ENCODE data around the gene PHACTR3.
"Not testable (repeated sequence)": the region's sequence is repeated elsewhere in the genome, so short reads cannot be mapped to it uniquely, and the experiment has no call there.

Gene PHACTR3

GRCh38 chr20:59603781-59604541 lies at the start of gene PHACTR3:
TSS of gene PHACTR3 (plus strand) at chr20:59604540. CDS start at chr20:59605015, 475 bp downstream.
- DNase-seq (ENCODE audit: low read depth): no peak

DNA sequence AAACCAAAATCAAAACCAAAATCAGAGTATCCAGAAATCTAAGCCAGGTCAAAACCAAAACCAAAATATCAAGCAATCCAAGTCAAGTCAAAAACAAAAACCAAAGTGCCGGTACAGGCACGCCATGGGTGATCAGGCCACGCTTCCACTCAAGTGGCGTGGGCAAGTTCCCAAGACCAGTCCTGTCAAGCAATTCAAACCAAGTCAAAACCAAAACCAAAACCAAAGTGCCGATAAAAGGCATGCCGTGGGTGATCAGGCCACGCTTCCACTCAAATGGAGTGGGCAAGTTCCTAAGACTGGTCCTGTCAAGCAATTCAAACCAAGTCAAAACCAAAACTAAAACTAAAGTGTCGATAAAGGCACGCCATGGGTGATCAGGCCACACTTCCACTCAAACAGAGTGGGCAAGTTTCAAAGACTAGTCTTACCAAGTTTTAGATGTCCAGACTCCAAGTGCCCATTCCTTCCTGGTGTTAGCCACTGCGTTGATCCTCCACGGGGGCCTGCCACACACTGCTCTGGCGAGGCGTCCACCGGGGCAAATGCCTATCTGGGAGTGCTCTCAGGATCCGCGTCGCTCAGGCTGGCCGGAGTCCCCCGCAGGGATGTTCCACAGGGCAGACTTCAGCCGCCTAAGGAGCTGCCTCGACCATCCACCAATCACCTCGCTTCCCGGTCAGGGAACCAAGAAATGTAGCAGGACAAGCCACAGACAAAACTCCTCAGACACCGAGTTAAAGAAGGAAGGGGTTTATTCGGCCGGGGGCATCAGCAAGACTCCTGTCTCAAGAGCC lies 46.4 kb upstream of the PHACTR3 start:
- not testable (repeated sequence) for DNase-seq (ENCODE audit: low read depth)

GRCh38 chr20:59559024-59559817 lies 45.1 kb upstream of the PHACTR3 start:
- DNase-seq (ENCODE audit: low read depth): no peak

GRCh38 chr20:59559863-59560262 lies 44.5 kb upstream of the PHACTR3 start:
- DNase-seq (ENCODE audit: low read depth): no peak

GRCh38 chr20:59560588-59561227 lies 43.6 kb upstream of the PHACTR3 start:
- DNase-seq (ENCODE audit: low read depth): no peak

GRCh38 chr20:59561228-59561605 lies 43.1 kb upstream of the PHACTR3 start:
- no peak for DNase-seq (ENCODE audit: low read depth)

GRCh38 chr20:59561614-59562277 lies 42.6 kb upstream of the PHACTR3 start:
- no peak for DNase-seq (ENCODE audit: low read depth)

- DNase-seq (ENCODE audit: low read depth): no peak
Observed at GRCh38 chr20:59564171-59564570, 40.2 kb upstream of the PHACTR3 start.

- DNase-seq (ENCODE audit: low read depth): no peak
Observed at GRCh38 chr20:59564943-59565342, 39.4 kb upstream of the PHACTR3 start.

DNA sequence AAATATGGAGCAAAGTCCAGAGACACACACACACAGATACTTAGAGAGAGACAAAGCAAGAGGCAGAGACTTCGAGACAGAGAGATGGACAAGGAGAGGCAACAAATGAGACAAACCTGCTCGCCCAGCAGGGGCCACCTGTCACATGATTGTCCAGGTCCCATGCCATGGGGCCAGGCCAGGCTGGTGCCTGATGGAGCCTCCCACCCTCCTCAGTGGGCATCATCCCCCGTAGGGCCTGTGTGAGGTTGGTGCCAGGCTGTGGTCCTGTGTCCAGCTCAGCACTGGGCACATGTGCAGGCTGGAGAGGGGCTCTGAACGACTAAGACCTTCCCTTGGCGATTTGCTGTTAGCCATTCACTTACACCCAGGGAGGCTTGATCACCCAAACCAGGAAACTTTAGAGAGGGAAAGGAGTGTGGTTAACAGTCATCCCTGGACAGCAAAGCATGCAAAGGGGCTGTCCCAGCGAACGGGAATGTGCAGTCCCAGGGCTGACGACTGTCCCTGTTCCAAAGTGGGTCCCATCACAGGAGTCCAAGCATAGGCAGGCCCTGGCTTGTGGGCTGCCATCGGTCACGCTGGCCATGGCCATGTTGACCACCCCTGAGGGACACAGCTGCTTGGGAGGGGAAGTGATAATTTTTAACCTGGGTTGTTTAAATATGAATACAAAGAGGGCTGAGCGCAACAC lies 38.4 kb upstream of the PHACTR3 start:
- no peak for DNase-seq (ENCODE audit: low read depth)

DNA sequence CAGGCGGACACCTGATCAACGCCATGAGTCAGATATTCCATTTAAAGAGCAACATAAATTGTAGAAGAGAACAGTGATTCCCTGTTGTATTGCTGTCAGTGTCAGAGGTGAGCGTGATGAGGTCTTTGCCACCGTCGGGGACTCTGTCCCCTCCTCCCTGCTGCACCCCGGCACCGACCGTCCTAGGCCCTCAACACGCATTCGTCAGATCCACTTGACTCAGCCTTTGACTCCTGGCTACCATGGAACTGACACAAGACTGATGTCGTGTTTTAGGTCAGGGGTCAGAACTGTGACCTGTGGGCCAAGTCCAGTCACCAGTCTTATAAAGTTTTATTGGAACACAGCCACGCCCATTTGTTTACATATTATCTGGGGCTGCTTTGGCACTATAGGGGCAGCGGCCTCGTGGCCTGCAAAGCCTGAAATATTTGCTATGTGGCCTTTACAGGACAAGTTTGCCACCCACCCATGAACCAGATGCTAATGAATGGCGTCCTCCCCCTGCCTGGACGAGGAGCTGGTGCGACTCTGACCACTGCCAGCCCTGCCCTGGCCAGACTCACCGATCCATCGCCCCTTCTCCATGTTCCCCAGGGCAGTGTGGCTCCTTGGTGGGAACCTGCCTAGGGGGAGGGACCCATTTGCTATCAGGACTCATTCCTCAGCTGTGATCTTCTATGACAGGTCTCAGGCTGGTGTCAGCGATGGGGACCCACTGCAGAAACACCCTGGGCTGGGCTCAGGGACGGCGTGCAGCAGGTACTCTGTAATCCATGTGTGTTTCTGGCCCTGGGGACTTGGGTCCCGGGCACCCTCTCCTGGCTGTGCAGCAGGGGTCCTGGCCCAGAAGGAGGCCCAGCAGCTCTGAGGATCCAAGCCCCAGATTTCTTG lies 37.5 kb upstream of the PHACTR3 start:
- DNase-seq (ENCODE audit: low read depth): no peak

- DNase-seq (ENCODE audit: low read depth): no peak
Observed at GRCh38 chr20:59567585-59568508, 36.5 kb upstream of the PHACTR3 start.

DNA sequence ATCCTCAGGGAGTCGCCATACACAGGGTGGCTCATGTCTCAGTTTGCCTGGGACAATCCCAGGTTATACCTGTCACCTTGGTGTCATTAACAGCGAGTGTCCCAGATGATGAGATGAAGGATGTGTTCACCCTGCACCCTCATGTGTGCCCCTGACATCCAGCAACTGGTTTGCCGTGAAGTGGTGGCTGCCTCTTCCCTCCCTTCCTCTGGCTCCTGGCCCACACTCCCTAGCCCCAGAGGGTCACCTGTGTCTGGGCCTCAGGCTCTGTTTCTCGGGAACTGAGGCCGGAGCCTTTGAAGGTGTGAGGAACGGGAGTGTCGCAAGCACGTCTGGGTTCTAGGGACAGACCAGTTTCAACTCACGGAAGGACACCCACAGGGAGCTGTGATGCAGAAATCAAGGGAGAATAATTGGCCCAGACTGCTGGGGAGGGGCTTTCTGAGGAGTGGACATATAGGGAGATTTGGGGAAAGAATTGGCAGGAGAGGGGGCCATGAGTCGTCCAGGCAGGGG lies 35.8 kb upstream of the PHACTR3 start:
- no peak for DNase-seq (ENCODE audit: low read depth)

GRCh38 chr20:59569305-59569704 lies 35.0 kb upstream of the PHACTR3 start:
- DNase-seq (ENCODE audit: low read depth): no peak

GRCh38 chr20:59571151-59571550 lies 33.2 kb upstream of the PHACTR3 start:
- no peak for DNase-seq (ENCODE audit: low read depth)

DNA sequence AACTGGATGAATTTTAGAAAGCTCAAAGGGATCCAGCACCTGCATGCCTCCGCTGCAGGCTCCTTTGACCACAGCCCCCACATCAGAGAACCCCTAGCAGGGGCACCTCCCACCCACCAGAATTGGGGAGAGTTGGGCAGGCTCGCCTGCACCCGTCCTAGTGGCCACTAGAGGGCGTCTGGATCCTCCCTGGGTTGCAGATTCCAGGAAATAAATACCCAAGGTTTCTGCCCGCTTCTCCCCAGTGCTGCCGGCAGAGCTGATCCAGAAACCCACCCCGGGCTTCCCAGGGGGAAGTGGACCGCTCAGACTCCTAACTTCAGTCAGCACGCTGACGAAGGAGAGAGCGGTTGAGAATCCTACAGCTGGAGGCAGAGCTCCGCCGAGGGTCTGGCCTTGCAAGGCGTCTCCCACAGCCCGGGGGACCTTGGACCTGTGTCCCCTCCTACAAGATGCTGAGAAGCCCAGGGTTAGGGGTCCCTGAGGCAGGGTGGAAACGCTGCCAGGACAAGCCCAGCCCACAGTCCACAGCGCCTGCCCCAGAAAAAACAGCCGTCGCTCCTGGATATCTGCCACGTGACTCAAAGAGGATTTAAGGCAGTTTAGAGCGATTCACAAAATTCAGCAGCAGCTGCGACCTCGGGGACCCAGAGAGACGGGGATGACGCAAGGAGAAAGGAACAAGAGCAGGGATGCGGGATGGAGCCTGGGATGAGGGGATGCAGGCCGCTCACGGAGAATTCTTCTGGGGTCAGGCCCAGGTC lies 32.6 kb upstream of the PHACTR3 start:
- DNase-seq (ENCODE audit: low read depth): no peak

DNA sequence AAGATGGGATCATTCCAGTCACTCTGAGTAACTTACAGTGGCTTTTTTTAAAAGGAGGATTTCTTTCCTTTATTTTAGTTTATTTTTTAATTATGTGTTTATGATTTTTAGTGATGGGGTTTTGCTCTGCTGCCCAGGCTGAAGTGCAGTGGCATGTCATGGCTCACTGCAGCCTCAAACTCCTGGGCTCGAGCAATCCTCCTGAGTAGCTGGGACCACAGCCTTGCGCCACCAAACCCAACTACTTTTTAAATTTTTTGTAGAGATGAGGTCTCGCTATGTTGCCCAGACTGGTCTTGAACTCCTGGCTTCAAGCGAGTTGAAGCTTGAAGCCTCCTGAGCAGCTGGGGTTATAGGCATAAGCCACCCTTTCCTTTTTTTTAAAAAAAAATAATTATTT lies 31.8 kb upstream of the PHACTR3 start:
- DNase-seq (ENCODE audit: low read depth): no peak

DNA sequence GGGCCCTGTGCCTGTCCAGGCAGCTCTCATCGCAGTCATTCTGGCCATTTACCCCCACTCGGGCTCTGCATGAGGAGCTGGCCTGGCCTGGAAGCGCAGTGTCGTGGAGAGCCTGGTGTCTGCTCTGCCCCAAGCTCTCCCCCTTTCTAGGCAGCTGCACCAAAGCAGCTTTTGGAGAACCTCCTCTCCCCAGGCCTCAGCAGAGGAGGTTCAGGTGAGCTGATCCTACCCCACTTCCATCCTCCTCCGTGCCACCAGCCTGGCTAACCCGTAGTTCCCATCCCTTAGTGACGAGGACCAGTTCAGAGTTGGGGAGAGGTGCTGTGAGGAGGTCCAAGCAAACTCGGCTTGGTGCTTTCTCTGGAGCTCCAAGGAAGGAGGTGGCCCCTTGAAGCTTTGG lies 30.5 kb upstream of the PHACTR3 start:
- no peak for DNase-seq (ENCODE audit: low read depth)

Data from GM04503 (cell line).